Ectodermal cell (in vitro differentiated cells): ENCODE data around the gene METTL22.

Experiments
- H3K27ac ChIP-seq: 2 replicates; pipeline ENCODE4 v1.7.0; 2013; ENCODE audit warnings: mild to moderate bottlenecking, low read depth, low read length; ENCODE audit not compliant: insufficient read depth, poor library complexity, severe bottlenecking
- H3K27me3 ChIP-seq: 2 replicates; pipeline ENCODE4 v1.7.0; 2013; ENCODE audit warnings: mild to moderate bottlenecking, low read length; ENCODE audit not compliant: insufficient read depth, control insufficient read depth, poor library complexity, severe bottlenecking
- H3K36me3 ChIP-seq: one replicate; pipeline ENCODE4 v1.7.0; 2013; ENCODE audit warnings: low read length; ENCODE audit not compliant: control insufficient read depth, insufficient read depth
- H3K4me1 ChIP-seq: one replicate; pipeline ENCODE4 v1.7.0; 2013; ENCODE audit warnings: low read length; ENCODE audit not compliant: control insufficient read depth, insufficient read depth
- H3K4me3 ChIP-seq: 2 replicates; pipeline ENCODE4 v1.7.0; 2013; ENCODE audit warnings: low read depth, low read length, control low read depth; ENCODE audit not compliant: insufficient read depth
- H3K9me3 ChIP-seq: 2 replicates; pipeline ENCODE4 v1.7.0; 2013; ENCODE audit warnings: mild to moderate bottlenecking, low read length, moderate library complexity; ENCODE audit not compliant: control insufficient read depth
- WGBS, 2 experiments: methylation state at CpG; one replicate each; pipeline ENCODE4 v1.1.7; 2013; ENCODE audit warnings: missing lambda C conversion rate in 2 of 2; 5-methylcytosine and 5-hydroxymethylcytosine counted together

Gene METTL22

GRCh38 chr16:8663192-8664089 lies 41.9 kb downstream of the METTL22 start:
- peaks cover 4% of the 10 kb centered on the region for H3K4me1 ChIP-seq
- H3K27ac ChIP-seq, result no peak overlapping the region
- H3K9me3 ChIP-seq, result no peaks in the 10 kb centered on the region
- no peaks in the 10 kb centered on the region for H3K27me3 ChIP-seq
- WGBS, 2 experiments, result 84 to 86% methylated on average over 8 to 9 of the region's 9 CpGs
- H3K36me3 ChIP-seq, result no peaks in the 10 kb centered on the region
- no peak overlapping the region for H3K4me3 ChIP-seq

DNA sequence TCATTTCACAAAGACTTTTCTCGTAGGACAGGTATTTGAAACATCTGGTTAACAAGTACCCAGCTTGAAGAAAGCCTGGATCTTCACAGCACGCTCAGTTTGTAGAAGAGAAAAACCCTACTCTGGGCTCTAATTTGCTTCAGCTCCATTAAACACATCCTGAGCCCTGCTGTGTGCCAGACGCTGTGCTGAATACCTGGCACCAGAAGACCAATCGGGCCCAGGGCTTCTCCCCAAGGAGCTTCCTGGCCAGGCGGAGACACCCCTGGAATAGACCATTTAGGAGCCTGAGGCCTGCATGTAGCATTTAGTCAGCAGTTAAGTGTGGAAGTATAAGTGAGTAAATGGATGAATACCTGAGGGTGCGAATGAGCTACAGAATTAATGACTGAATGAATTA lies 44.0 kb downstream of the METTL22 start:
- no peaks in the 10 kb centered on the region for H3K27me3 ChIP-seq
- no peak overlapping the region for H3K4me3 ChIP-seq
- no peaks in the 10 kb centered on the region for H3K36me3 ChIP-seq
- peaks cover 4% of the 10 kb centered on the region for H3K4me1 ChIP-seq
- H3K9me3 ChIP-seq, result no peaks in the 10 kb centered on the region
- 59 to 61% methylated on average over 6 of the region's 6 CpGs for WGBS, 2 experiments
- H3K27ac ChIP-seq, result no peak overlapping the region

GRCh38 chr16:8667492-8667891 lies 46.0 kb downstream of the METTL22 start:
- no peaks in the 10 kb centered on the region for H3K27me3 ChIP-seq
- no peaks in the 10 kb centered on the region for H3K9me3 ChIP-seq
- WGBS, 2 experiments, result 90 to 92% methylated on average over 3 of the region's 3 CpGs
- H3K36me3 ChIP-seq, result no peaks in the 10 kb centered on the region
- peaks cover 4% of the 10 kb centered on the region for H3K4me1 ChIP-seq
- no peak overlapping the region for H3K4me3 ChIP-seq
- H3K27ac ChIP-seq, result no peak overlapping the region

DNA sequence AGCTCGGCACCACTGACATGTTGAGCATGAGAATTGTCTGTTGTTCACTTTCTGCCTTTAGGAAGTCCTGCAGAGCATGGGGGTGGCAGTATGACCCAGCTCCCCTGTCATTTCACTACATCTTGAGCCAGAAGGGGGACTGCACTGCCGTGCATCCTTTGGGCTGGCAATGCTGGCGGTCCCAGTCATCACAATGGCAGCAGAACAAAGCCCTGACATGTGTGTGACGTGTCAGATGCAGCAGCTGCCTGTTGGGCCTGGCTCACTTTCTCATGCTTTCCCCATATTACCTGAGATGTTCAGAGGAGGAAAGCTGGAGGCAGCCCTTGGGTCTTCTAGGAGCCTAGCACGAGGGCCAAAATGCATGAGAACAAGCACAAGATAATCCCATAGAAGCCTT lies 46.6 kb downstream of the METTL22 start:
- Histone ChIP-seq H3K27ac (no peak overlapping the region), H3K4me1 (peaks cover 4% of the 10 kb centered on the region), H3K36me3 (no peaks in the 10 kb centered on the region), H3K27me3 (peaks cover 5% of the 10 kb centered on the region), H3K9me3 (no peaks in the 10 kb centered on the region), H3K4me3 (no peak overlapping the region)
- WGBS, 2 experiments, result 81 to 83% methylated on average over 5 of the region's 5 CpGs

DNA sequence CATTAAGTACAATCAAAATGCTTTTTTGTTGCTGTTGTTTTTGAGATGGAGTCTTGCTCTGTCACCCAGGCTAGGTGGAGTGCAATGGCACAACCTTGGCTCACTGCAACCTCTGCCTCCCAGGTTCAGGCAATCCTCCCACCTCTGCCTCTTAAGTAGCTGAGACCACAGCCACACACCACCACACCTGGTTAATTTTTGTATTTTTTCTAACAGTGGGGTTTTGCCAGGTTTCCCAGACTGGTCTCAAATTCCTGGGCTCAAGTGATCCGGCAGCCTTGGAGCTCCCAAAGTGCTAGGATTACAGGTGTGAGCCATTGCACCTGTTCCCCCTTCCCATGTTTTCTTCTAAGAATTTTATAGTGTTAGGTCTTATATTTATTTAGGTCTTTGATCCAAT lies 48.0 kb downstream of the METTL22 start:
- H3K9me3 ChIP-seq, result no peaks in the 10 kb centered on the region
- WGBS, 2 experiments, result 96 to 97% methylated on average over 1 of the region's 1 CpG
- no peak overlapping the region for H3K27ac ChIP-seq
- H3K27me3 ChIP-seq, result peaks cover 17% of the 10 kb centered on the region
- peaks cover 4% of the 10 kb centered on the region for H3K4me1 ChIP-seq
- no peak overlapping the region for H3K4me3 ChIP-seq
- H3K36me3 ChIP-seq, result no peaks in the 10 kb centered on the region

- Histone ChIP-seq H3K27ac (no peak overlapping the region), H3K9me3 (no peaks in the 10 kb centered on the region), H3K27me3 (peaks cover 23% of the 10 kb centered on the region), H3K4me1 (peaks cover 4% of the 10 kb centered on the region), H3K4me3 (no peak overlapping the region), H3K36me3 (no peaks in the 10 kb centered on the region)
- WGBS, 2 experiments, result 80 to 87% methylated on average over 1 of the region's 1 CpG
Observed at GRCh38 chr16:8670014-8670560, 48.6 kb downstream of the METTL22 start.

DNA sequence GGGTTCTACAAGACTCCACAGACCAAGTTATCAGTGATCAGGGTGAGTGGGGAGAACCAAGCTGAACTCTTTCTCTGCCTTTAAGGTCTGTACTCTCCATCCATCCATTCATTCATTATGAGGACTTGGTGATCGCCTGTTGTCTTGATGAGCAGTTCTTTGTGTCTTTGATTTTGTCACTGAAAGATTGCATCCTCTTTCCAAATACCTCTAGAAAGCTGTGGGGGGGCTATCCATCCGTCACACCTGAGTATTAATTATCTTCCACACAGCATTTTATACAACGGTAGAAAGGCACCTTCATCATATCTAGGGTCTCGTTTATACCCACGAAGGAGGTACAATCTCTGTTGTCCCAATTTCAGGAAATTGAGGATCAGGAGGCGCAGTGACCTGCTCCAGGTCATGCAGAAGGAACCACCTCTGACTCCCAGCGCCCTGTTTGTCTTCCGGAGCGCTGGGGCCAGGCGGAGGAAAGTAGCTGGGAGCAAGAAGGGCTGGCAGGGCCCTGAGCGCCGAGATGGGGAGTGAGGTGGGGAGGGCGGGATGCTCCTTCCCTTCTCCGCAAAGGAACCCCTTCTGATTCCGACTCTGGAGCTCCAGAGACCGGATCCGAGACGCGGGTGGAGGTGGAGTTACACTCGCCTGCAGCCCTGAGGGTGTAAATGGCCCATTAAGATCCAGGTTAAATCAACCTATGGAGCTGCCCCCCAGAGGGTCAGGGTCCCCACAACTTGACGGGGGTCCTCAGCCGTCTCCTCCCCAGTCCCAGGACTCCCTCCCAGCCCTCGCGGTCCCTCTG lies 52.3 kb downstream of the METTL22 start:
- Histone ChIP-seq H3K4me1 (no peaks in the 10 kb centered on the region), H3K4me3 (peak overlapping the region; percentile 59), H3K9me3 (no peaks in the 10 kb centered on the region), H3K27ac (no peak overlapping the region), H3K27me3 (peaks cover 38% of the 10 kb centered on the region), H3K36me3 (no peaks in the 10 kb centered on the region)
- WGBS, 2 experiments, result 15% methylated on average over 24 of the region's 24 CpGs

DNA sequence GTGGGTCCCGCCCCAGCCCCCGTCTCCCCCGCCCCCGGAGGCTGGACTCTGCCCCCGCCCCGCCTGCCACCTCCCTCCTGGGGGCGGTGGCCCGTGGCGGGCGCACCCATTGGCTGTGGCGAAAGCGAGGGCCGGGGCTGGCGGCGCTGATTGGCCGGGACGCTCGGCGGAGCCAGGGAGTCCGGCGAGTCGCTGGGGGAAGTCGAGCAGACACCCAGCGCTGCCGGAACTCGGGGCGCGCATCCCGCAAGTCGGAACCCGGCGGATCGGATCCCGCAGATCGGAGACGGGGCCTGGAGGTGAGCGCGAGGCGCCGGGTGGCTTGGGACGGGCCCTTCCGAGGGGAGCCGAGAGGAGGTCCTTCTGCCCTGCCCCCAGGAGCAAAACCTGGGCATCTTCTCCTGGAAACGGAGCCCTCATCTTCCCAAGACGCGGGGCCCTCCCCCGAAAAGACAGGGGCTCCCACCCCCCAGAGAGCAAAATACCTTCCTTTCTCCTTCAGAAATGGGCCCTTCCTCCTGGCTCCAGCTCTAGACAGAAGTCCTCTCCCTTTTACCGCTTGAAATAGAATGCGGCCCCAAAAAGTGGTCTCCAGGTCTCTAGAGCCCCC lies 53.0 kb downstream of the METTL22 start, which contains the start of gene ABAT:
Gene ABAT (plus strand): TSS at position 205 of the 610 bp plus-strand sequence. CDS start 61,123 bp downstream, outside the sequence.
- H3K4me3 ChIP-seq, result peak within 1 kb of the TSS; percentile 59
- no peaks in the 10 kb centered on the region for H3K4me1 ChIP-seq
- 3% methylated on average over 49 of the region's 49 CpGs for WGBS, 2 experiments
- no peaks in the 10 kb centered on the region for H3K9me3 ChIP-seq
- H3K36me3 ChIP-seq, result no peaks in the 10 kb centered on the region
- H3K27me3 ChIP-seq, result peaks cover 38% of the 10 kb centered on the region
- no peak within 1 kb of the TSS for H3K27ac ChIP-seq

- 68% methylated on average over 13 of the region's 13 CpGs for WGBS, 2 experiments
Observed at GRCh38 chr16:8675183-8676159, 54.0 kb downstream of the METTL22 start.

More at GRCh38 chr16:8675183-8676159, 54.0 kb downstream of the METTL22 start:
- Histone ChIP-seq H3K9me3 (no peaks in the 10 kb centered on the region), H3K36me3 (no peaks in the 10 kb centered on the region), H3K27ac (no peak overlapping the region), H3K27me3 (peaks cover 38% of the 10 kb centered on the region), H3K4me1 (no peaks in the 10 kb centered on the region), H3K4me3 (no peak overlapping the region)
